PFSK-1 (cell line): Measurements from ENCODE around the gene DCUN1D2.

Experiments
- FOXP2 ChIP-seq: optimal IDR thresholded peaks from 2 replicates; pipeline ENCODE3; 2011; ENCODE audit warnings: borderline replicate concordance, control low read depth, inconsistent platforms; ENCODE audit not compliant: insufficient read depth; ENCODE audit errors: extremely low read length, extremely low read depth
- POLR2AphosphoS5 ChIP-seq: IDR thresholded peaks from 2 replicates; pipeline ENCODE4 v1.6.1; 2012; ENCODE audit warnings: low read depth, mild to moderate bottlenecking, control low read depth, low read length, moderate library complexity
- REST ChIP-seq, 2 experiments: IDR thresholded peaks; 2 replicates each; pipeline versions ENCODE4 v1.6.1 to v1.8.0; 2011 to 2012; ENCODE audit warnings: low read depth in 2 of 2, low read length in 2 of 2, control low read depth in 1 of 2, inconsistent platforms in 1 of 2, mild to moderate bottlenecking in 1 of 2, moderate library complexity in 1 of 2; ENCODE audit not compliant: insufficient read depth in 1 of 2
- SIN3A ChIP-seq: IDR thresholded peaks from 2 replicates; pipeline ENCODE4 v1.6.1; 2012; ENCODE audit warnings: mild to moderate bottlenecking, low read length, moderate library complexity, borderline replicate concordance; ENCODE audit not compliant: insufficient read depth
- TAF1 ChIP-seq: IDR thresholded peaks from 2 replicates; pipeline ENCODE4 v1.6.1; 2012; ENCODE audit warnings: low read length, control low read depth, borderline replicate concordance; ENCODE audit not compliant: insufficient read depth

The DCUN1D2 gene

DNA sequence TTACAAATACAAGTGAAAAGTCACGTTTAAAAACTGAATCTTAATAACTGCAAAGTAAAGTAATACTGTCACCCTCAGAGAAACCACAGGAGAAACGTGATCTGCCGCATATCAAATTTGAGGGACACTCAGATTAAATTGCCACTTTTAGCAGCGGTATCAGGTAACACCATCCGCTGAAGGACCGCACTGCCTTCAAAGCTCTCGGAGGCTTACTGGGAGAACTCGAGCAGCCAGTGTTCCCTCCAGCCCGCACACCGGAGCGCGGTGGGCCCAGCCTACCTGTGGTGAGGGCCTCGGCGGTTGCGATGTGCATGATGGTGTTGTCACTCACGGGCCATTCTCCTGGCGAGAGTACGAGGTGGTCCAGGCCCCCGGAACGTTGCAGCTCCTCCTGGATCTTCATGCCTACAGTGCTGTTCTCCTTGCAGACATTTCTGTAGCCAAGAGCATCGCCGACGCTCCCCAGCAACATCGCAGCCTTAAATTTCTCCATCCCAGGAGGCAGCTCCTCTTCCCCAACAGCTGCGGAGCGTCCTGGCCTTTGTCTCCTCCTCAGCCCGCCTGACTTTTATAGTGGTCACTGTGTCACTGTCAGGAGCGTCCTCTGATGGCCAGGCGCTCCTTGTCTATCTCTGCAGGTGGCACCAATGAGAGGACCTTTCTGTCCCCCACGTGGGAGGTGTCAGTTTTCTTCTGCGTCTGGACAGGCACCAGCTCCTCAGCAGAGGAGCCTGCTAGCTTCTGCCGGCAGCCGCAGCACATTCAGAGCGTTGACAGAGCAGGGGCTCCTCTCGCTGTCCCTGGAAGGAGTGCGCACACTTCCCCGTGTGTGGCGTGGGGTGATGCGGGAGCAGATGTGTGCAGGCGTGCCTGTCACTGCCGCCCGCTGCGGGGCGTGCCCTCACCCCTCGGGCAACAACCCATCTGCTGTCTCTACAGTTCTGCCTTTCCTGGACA, 37.3 kb downstream of the DCUN1D2 start, which contains the start of gene ADPRHL1:
Gene ADPRHL1, minus strand, starts transcription at position 547 of the 960 bp plus-strand sequence. Its CDS starts 51 bp downstream, at position 496.
- TF ChIP-seq TAF1: no peak
- TF ChIP-seq SIN3A: no peak
- no peak for TF ChIP-seq REST (IDR thresholded peaks at IDR 0.05; ENCODE audit: insufficient read depth in 1 of 2, low read depth in 2 of 2, low read length in 2 of 2)
- no peak for TF ChIP-seq FOXP2

DNA sequence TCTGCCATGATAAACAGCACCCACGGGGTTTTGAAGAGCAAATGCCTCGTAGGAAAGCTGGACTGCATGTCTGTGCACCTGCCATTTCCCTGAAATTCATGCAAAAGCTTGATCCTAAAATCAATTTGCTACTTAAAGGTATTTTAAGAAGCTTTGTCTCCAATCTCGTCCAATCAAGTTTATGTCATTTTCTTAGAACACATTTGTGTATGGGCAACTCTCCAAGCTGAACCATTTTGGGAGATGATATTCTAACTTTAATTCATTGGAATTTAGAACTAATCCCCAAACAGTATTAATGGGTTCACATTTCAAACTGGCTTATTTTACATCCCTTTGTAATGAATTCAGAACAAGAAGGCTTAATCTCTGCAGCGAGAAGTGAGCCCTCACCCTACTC, 38.0 kb downstream of the DCUN1D2 start:
- TF ChIP-seq FOXP2: no peak
- TF ChIP-seq REST (IDR thresholded peaks at IDR 0.05; ENCODE audit: insufficient read depth in 1 of 2, low read depth in 2 of 2, low read length in 2 of 2): no peak
- no peak for TF ChIP-seq TAF1
- TF ChIP-seq SIN3A: no peak
- no peak for TF ChIP-seq POLR2AphosphoS5

GRCh38 chr13:113451951-113452421, 38.5 kb downstream of the DCUN1D2 start:
- no peak for TF ChIP-seq POLR2AphosphoS5
- TF ChIP-seq SIN3A: no peak
- TF ChIP-seq REST (IDR thresholded peaks at IDR 0.05; ENCODE audit: insufficient read depth in 1 of 2, low read depth in 2 of 2, low read length in 2 of 2): no peak
- no peak for TF ChIP-seq TAF1
- no peak for TF ChIP-seq FOXP2

DNA sequence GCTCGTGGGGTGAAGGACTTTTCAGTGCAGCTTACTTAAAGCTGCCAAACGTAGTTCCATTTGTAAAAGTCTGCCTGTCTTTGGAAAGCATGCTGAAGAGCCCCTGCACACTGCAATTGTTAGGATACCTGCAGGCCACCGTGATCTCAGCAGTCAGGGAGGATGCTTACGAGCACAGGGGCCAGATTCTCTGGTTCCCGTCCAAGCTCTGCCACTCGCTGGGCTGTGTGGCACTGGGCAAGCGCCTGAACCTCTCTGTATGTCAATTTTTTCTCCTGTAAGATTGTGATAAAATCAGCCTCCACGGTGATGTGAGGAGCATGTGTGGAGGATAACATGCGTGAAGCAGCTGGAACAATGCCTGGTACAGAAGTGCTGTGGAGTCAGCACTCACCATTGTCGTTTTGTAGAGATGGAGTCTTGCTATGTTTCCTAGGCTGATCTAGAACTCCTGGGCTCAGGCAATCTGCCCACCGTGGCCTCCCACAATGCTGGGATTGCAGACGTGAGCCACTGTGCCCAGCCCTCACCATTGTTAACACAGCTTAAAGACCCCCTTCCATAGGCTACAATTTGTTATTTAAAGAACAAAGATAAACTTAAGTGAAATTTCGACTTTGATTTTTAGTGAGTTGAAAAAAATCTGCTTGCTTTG, 40.7 kb downstream of the DCUN1D2 start:
- no peak for TF ChIP-seq SIN3A
- TF ChIP-seq REST (IDR thresholded peaks at IDR 0.05; ENCODE audit: insufficient read depth in 1 of 2, low read depth in 2 of 2, low read length in 2 of 2): no peak
- no peak for TF ChIP-seq POLR2AphosphoS5
- no peak for TF ChIP-seq FOXP2
- no peak for TF ChIP-seq TAF1
